ENCODE measurements around the gene LPP.

Gene LPP

GRCh38 chr3:188817935-188818269, 663.9 kb downstream of the LPP start:
- TF ChIP-seq ZFX (IDR thresholded peaks at IDR 0.05; ENCODE audit: borderline replicate concordance): no peak
- no peak for TF ChIP-seq CTCF (IDR thresholded peaks at IDR 0.05)
- H3K27ac ChIP-seq: no peak overlapping the region

- H3K27ac ChIP-seq: no peak overlapping the region
- TF ChIP-seq CTCF (IDR thresholded peaks at IDR 0.05) (no peak), ZFX (IDR thresholded peaks at IDR 0.05; ENCODE audit: borderline replicate concordance) (no peak)
Measured at GRCh38 chr3:188818282-188818681, 664.3 kb downstream of the LPP start.

- no peak for TF ChIP-seq ZFX (IDR thresholded peaks at IDR 0.05; ENCODE audit: borderline replicate concordance)
- H3K27ac ChIP-seq: no peak overlapping the region
Measured at GRCh38 chr3:188819939-188820338, 666.0 kb downstream of the LPP start.

GRCh38 chr3:188822004-188822403, 668.0 kb downstream of the LPP start:
- no peak for TF ChIP-seq ZFX (IDR thresholded peaks at IDR 0.05; ENCODE audit: borderline replicate concordance)
- TF ChIP-seq CTCF (IDR thresholded peaks at IDR 0.05): no peak
- no peak overlapping the region for H3K27ac ChIP-seq

- TF ChIP-seq CTCF (IDR thresholded peaks at IDR 0.05): no peak
- TF ChIP-seq ZFX (IDR thresholded peaks at IDR 0.05; ENCODE audit: borderline replicate concordance): no peak
- no peak overlapping the region for H3K27ac ChIP-seq
Measured at GRCh38 chr3:188822411-188822810, 668.5 kb downstream of the LPP start.

- H3K27ac ChIP-seq: no peak overlapping the region
- no peak for TF ChIP-seq ZFX (IDR thresholded peaks at IDR 0.05; ENCODE audit: borderline replicate concordance)
- TF ChIP-seq CTCF (IDR thresholded peaks at IDR 0.05): no peak
Measured at GRCh38 chr3:188824566-188824965, 670.6 kb downstream of the LPP start.

- H3K27ac ChIP-seq: no peak overlapping the region
- TF ChIP-seq CTCF (IDR thresholded peaks at IDR 0.05): no peak
- TF ChIP-seq ZFX (IDR thresholded peaks at IDR 0.05; ENCODE audit: borderline replicate concordance): no peak
Measured at GRCh38 chr3:188825901-188826300, 671.9 kb downstream of the LPP start.

GRCh38 chr3:188826574-188826973, 672.6 kb downstream of the LPP start:
- TF ChIP-seq ZFX (IDR thresholded peaks at IDR 0.05; ENCODE audit: borderline replicate concordance) (no peak), CTCF (IDR thresholded peaks at IDR 0.05) (no peak)
- no peak overlapping the region for H3K27ac ChIP-seq

All from 22Rv1 (cell line).